ENCODE results near the gene PRDM16. TPM values are rescaled to one million over a fixed set of nuclear protein-coding genes. Genes with fewer than 3 reads are reported as not detected.

The PRDM16 gene
- total and polyA plus RNA-seq, 2 of the 13 experiments (the other 11 are each of a cell fraction or from before 2014, with no cell fraction given): 0.15 to 0.81 TPM

- DNase-seq (ENCODE audit: low spot score): no peak
- no peak for ATAC-seq
- H3K9me3 ChIP-seq (ENCODE audit: low read length): no peaks in the 10 kb centered on the region
- H4K20me1 ChIP-seq (ENCODE audit: insufficient read depth, low read length): no peaks in the 10 kb centered on the region; the same call in 1 of the 2 replicates
- peaks cover 69% of the 10 kb centered on the region for H3K4me1 ChIP-seq (ENCODE audit: insufficient read depth, low read length)
- FAIRE-seq: no peak
- H3K27ac ChIP-seq (ENCODE audit: extremely low read length, insufficient read depth, low read length): no peak overlapping the region
- H3K9ac ChIP-seq (ENCODE audit: insufficient read depth, low read depth, low read length): peak overlapping the region; percentile 12; the same call in 1 of the 2 replicates
- ChIA-PET CTCF (ENCODE audit: low intra/inter-chr PET ratio, low total read pairs) (interaction anchor here (3.8 to 4.4 kb wide), 2 partner anchors 20 to 31 kb away, joined by 57 to 70 read pairs; no protein-coding TSS in a partner anchor), POLR2A (interaction anchor here (1.0 to 11.4 kb wide), 9 partner anchors 9 to 173 kb away, joined by 3 to 282 read pairs (median 5); no protein-coding TSS in a partner anchor)
- no peak for TF ChIP-seq PHF5A (CRISPR knock-in tag; IDR thresholded peaks at IDR 0.05; ENCODE audit: low read depth, unreplicated experiment)
- TF ChIP-seq ZSCAN31 (CRISPR knock-in tag; IDR thresholded peaks at IDR 0.05; ENCODE audit: low read depth): 0 out of 2 replicates have a peak, but pooled peaks have one; percentile 1
- TF ChIP-seq ZNF235 (CRISPR knock-in tag; IDR thresholded peaks at IDR 0.05; ENCODE audit: borderline replicate concordance): 0 out of 2 replicates have a peak, but pooled peaks have one; percentile 23
- TF ChIP-seq TERF1 (CRISPR knock-in tag; IDR thresholded peaks at IDR 0.05): 0 out of 2 replicates have a peak, but pooled peaks have one; percentile 37
- no peak for TF ChIP-seq HNRNPL (IDR thresholded peaks at IDR 0.05; ENCODE audit: low read depth, low read length)
- TF ChIP-seq ZFY (CRISPR knock-in tag; IDR thresholded peaks at IDR 0.05): peak; percentile 14; the same call in 1 of the 2 replicates
- 0 out of 2 replicates have a peak, but pooled peaks have one; percentile 31 for TF ChIP-seq ATF7-NPFF (CRISPR knock-in tag; IDR thresholded peaks at IDR 0.05; ENCODE audit: low read depth)
- no peak for TF ChIP-seq TRIM24 (CRISPR knock-in tag; IDR thresholded peaks at IDR 0.05)
- TF ChIP-seq ZFX (CRISPR knock-in tag; IDR thresholded peaks at IDR 0.05; ENCODE audit: low read depth): peak; percentile 5; the same call in 1 of the 2 replicates
- no peaks in the 10 kb centered on the region for H3K27me3 ChIP-seq (ENCODE audit: control insufficient read depth in 1 of 2, insufficient read depth in 2 of 2, low read length in 2 of 2)
- peak overlapping the region; percentile 18; the same call in 1 of the 2 replicates for H3K4me2 ChIP-seq (ENCODE audit: low read depth, low read length)
- BruUV-seq (replicated peaks): no TSS peak
- intact Hi-C loops (cut with micrococcal nuclease; ENCODE audit: unreplicated experiment) (loop anchor here (1.0 to 5.0 kb wide), 3 partner anchors 18 to 169 kb away; no protein-coding TSS in a partner anchor), in situ Hi-C loops (cut with HindIII; ENCODE audit: extremely low pct_ligation_motif_present, low pct_unique_long_range_greater_than_20kb) (no loop called here)
- no peaks in the 10 kb centered on the region for H3K36me3 ChIP-seq (replicated peaks in 1 of 2; ENCODE audit: control insufficient read depth in 1 of 2, insufficient read depth in 2 of 2, low read length in 2 of 2)
- peaks cover 12% of the 10 kb centered on the region for H3K79me2 ChIP-seq (ENCODE audit: insufficient read depth, low read length)
- H2AFZ ChIP-seq (ENCODE audit: low read length): no peak overlapping the region
- peak overlapping the region in 1 of 3 experiments; percentile 4; a peak in 1 of 6 replicates for H3K4me3 ChIP-seq (replicated peaks in 1 of 3; ENCODE audit: insufficient read depth in 1 of 3, low read depth in 2 of 3, low read length in 3 of 3)
- WGBS (ENCODE audit: low lambda C conversion rate): 100% methylated on average over 2 of the region's 5 CpGs
Observed at GRCh38 chr1:3452866-3453175, 383.8 kb downstream of the PRDM16 start.
